CD14-positive monocyte (primary cell): ENCODE results near the gene CHAC2. TPM values are rescaled to one million over a fixed set of nuclear protein-coding genes. Genes with fewer than 3 reads are reported as not detected.

Experiments
- DNase-seq, 3 donors: peaks; one replicate each; pipeline ENCODE4 v3.0.0-alpha.2; 2011 to 2022
- H2AFZ ChIP-seq: 2 replicates; pipeline ENCODE4 v1.6.0; 2012; ENCODE audit warnings: mild to moderate bottlenecking, low read depth, low read length, inconsistent platforms; ENCODE audit not compliant: insufficient read depth, poor library complexity, severe bottlenecking
- H3K27ac ChIP-seq, 2 donors: 1 replicate in 1 of 2; 2 replicates in 1 of 2; pipeline ENCODE4 v1.5.1; 2012 to 2013; ENCODE audit warnings: low read length in 2 of 2, control low read depth in 1 of 2, inconsistent platforms in 1 of 2, low read depth in 1 of 2, mild to moderate bottlenecking in 1 of 2
- H3K27me3 ChIP-seq, 2 donors: one replicate each; pipeline versions ENCODE4 v1.6.0 to v1.6.1; 2011 to 2013; ENCODE audit warnings: low read length in 2 of 2; ENCODE audit not compliant: control insufficient read depth in 2 of 2, insufficient read depth in 2 of 2
- H3K36me3 ChIP-seq, 2 donors: replicated peaks in 1 of 2; 1 replicate in 1 of 2; 2 replicates in 1 of 2; pipeline versions ENCODE4 v1.5.1 to v1.6.1; 2012 to 2013; ENCODE audit warnings: low read length in 2 of 2, control low read depth in 1 of 2, inconsistent platforms in 1 of 2, mild to moderate bottlenecking in 1 of 2; ENCODE audit not compliant: insufficient read depth in 2 of 2, control insufficient read depth in 1 of 2
- H3K4me1 ChIP-seq, 2 donors: 1 replicate in 1 of 2; 2 replicates in 1 of 2; pipeline versions ENCODE4 v1.5.1 to v1.6.1; 2012 to 2013; ENCODE audit warnings: low read length in 2 of 2, control low read depth in 1 of 2, inconsistent platforms in 1 of 2, mild to moderate bottlenecking in 1 of 2, moderate library complexity in 1 of 2; ENCODE audit not compliant: insufficient read depth in 2 of 2, control insufficient read depth in 1 of 2
- H3K4me2 ChIP-seq: replicated peaks from 2 replicates; pipeline ENCODE3; 2012; ENCODE audit warnings: low read length, moderate library complexity, mild to moderate bottlenecking; ENCODE audit not compliant: poor library complexity, severe bottlenecking; ENCODE audit errors: extremely low read depth
- H3K4me3 ChIP-seq, 3 experiments: fragments of 200-600 bp in 1 of 3; sonication (generic) in 1 of 3; replicated peaks in 1 of 3; 1 replicate in 2 of 3; 2 replicates in 1 of 3; pipeline ENCODE4 v1.5.1; 2011 to 2013; ENCODE audit warnings: low read length in 3 of 3, mild to moderate bottlenecking in 3 of 3, control low read depth in 2 of 3, low read depth in 2 of 3, inconsistent platforms in 1 of 3, moderate library complexity in 1 of 3
- H3K79me2 ChIP-seq: 2 replicates; pipeline ENCODE4 v1.6.0; 2012; ENCODE audit warnings: mild to moderate bottlenecking, control low read depth, inconsistent platforms, low read length, moderate library complexity; ENCODE audit not compliant: insufficient read depth
- H3K9ac ChIP-seq: 2 replicates; pipeline ENCODE4 v1.6.0; 2017; ENCODE audit warnings: low read length, mild to moderate bottlenecking; ENCODE audit not compliant: insufficient read depth, poor library complexity, severe bottlenecking
- H3K9me3 ChIP-seq, 2 donors: replicated peaks in 1 of 2; 1 replicate in 1 of 2; 2 replicates in 1 of 2; pipeline versions ENCODE4 v1.5.1 to v1.6.1; 2012 to 2013; ENCODE audit warnings: low read length in 2 of 2, control low read depth in 1 of 2; ENCODE audit not compliant: control insufficient read depth in 1 of 2, insufficient read depth in 1 of 2
- H4K20me1 ChIP-seq: 2 replicates; pipeline ENCODE4 v1.6.0; 2012; ENCODE audit warnings: mild to moderate bottlenecking, low read length, control low read depth, moderate library complexity; ENCODE audit not compliant: insufficient read depth
- H3K27ac Mint-ChIP-seq, 7 donors: one replicate each; pipeline ENCODE4 v1.8.0; 2020; ENCODE audit warnings: mild to moderate bottlenecking in 7 of 7, mixed read lengths in 7 of 7, moderate library complexity in 6 of 7, inconsistent platforms in 2 of 7
- H3K27me3 Mint-ChIP-seq, 3 donors: one replicate each; pipeline ENCODE4 v1.8.0; 2021 to 2022; ENCODE audit warnings: low read depth in 3 of 3, mild to moderate bottlenecking in 3 of 3, mixed read lengths in 3 of 3, moderate library complexity in 3 of 3, inconsistent platforms in 1 of 3
- H3K36me3 Mint-ChIP-seq, 2 donors: one replicate each; pipeline ENCODE4 v1.8.0; 2020; ENCODE audit warnings: mixed read lengths in 2 of 2, inconsistent platforms in 1 of 2, mild to moderate bottlenecking in 1 of 2
- H3K4me1 Mint-ChIP-seq: one replicate; pipeline ENCODE4 v1.8.0; 2020; ENCODE audit warnings: mild to moderate bottlenecking, mixed read lengths
- H3K4me3 Mint-ChIP-seq, 2 donors: one replicate each; pipeline ENCODE4 v1.8.0; 2020; ENCODE audit warnings: mild to moderate bottlenecking in 2 of 2, mixed read lengths in 2 of 2, moderate library complexity in 1 of 2
- H3K9me3 Mint-ChIP-seq, 7 donors: one replicate each; pipeline ENCODE4 v1.8.0; 2020 to 2022; ENCODE audit warnings: mixed read lengths in 7 of 7, mild to moderate bottlenecking in 6 of 7, moderate library complexity in 6 of 7, inconsistent platforms in 2 of 7
- WGBS: methylation state at CpG from one replicate; pipeline ENCODE4 v1.1.5; 2013; ENCODE audit warnings: missing lambda C conversion rate; ENCODE audit not compliant: insufficient coverage; 5-methylcytosine and 5-hydroxymethylcytosine counted together
- intact Hi-C, 2 donors: fragments of 100-400 bp; cut with micrococcal nuclease; formaldehyde crosslinking; loops; one replicate each; pipeline versions ENCODE4 v1.15.0 to v1.15.1; 2023
- polyA plus RNA-seq, 3 donors: library from polyadenylated mRNA; depleted of rRNA in 1 of 3; unstranded in 2 of 3; stranded (reverse) in 1 of 3; fragments of 300-500 nt in 2 of 3; fragments of >200 nt in 1 of 3; fragmentation: Illumina TruSeq in 2 of 3; gene quantifications; 1 replicate in 2 of 3; 2 replicates in 1 of 3; pipeline ENCODE4 v1.2.3, GENCODE V29; 2012 to 2021
- TF ChIP-seq, protein P1 (sequence below): fragments of 200-600 bp; IDR thresholded peaks from one replicate; pipeline ENCODE4 v1.8.0; 2022; ENCODE audit warnings: antibody characterized with exemption, mild to moderate bottlenecking

Gene CHAC2
- polyA plus RNA-seq, 3 donors = 0.07 to 0.40 (median 0.20) TPM

DNA sequence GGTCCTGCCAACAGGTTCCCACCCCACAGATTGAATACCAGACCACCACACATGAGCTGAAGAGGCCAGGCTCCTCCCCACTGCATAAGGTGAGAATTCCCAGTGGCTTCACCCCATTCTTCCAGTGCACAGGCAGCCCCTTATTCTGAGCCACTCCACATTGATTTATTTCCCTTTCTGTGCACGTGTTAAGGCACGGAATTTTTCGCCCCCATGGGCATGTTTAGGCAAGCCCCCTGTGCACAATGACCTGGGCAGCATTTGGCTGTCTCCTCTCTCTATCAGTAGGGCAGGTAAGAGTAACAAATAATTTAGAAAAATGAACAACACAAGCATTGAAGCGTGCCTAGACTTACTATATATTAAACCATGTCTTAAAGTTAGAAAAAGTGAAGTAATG is 15.2 kb upstream of the CHAC2 start:
- WGBS = no CpG with 5 or more reads among the region's 4 CpGs
- H3K4me1 ChIP-seq = no peaks in the 10 kb centered on the region
- Mint-ChIP-seq H3K27ac (peak overlapping the region in 1 of 7 donors; percentile 52), H3K9me3 (no peaks in the 10 kb centered on the region), H3K4me3 (no peak overlapping the region), H3K4me1 (no peaks in the 10 kb centered on the region), H3K36me3 (peaks cover 41 to 49% of the 10 kb centered on the region in 2 donors), H3K27me3 (no peaks in the 10 kb centered on the region)
- H2AFZ ChIP-seq = no peak overlapping the region
- H3K27ac ChIP-seq = no peak overlapping the region
- DNase-seq = no peak
- H3K9ac ChIP-seq = no peak overlapping the region
- intact Hi-C loops = no loop called here
- no peaks in the 10 kb centered on the region for H3K27me3 ChIP-seq
- H3K36me3 ChIP-seq = peaks cover 21 to 45% of the 10 kb centered on the region in 2 donors
- no peaks in the 10 kb centered on the region for H4K20me1 ChIP-seq
- H3K4me3 ChIP-seq = no peak overlapping the region
- no peaks in the 10 kb centered on the region for H3K79me2 ChIP-seq
- no peak overlapping the region for H3K4me2 ChIP-seq
- TF ChIP-seq, protein P1, sequence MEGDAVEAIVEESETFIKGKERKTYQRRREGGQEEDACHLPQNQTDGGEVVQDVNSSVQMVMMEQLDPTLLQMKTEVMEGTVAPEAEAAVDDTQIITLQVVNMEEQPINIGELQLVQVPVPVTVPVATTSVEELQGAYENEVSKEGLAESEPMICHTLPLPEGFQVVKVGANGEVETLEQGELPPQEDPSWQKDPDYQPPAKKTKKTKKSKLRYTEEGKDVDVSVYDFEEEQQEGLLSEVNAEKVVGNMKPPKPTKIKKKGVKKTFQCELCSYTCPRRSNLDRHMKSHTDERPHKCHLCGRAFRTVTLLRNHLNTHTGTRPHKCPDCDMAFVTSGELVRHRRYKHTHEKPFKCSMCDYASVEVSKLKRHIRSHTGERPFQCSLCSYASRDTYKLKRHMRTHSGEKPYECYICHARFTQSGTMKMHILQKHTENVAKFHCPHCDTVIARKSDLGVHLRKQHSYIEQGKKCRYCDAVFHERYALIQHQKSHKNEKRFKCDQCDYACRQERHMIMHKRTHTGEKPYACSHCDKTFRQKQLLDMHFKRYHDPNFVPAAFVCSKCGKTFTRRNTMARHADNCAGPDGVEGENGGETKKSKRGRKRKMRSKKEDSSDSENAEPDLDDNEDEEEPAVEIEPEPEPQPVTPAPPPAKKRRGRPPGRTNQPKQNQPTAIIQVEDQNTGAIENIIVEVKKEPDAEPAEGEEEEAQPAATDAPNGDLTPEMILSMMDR = no peak
- no peaks in the 10 kb centered on the region for H3K9me3 ChIP-seq

DNA sequence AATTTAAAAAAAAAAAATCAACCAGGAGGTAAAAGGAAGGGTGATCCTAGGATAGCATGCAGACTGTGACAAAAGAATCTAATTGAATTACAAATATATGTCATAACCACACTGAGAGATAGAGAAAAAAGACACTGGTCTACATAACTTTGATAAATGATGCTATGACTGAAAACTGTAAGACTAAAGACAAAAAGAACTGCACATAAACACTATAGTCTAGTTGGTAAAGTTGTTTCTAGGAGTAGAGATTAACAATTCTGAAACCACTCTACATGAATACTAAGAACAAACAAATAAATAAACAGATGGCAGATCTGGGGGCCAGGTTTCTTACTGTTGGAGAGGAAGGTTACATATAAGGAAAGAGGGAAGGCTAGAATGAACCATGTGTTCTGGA is 14.6 kb upstream of the CHAC2 start:
- Histone ChIP-seq H3K27me3 (no peaks in the 10 kb centered on the region), H3K79me2 (no peaks in the 10 kb centered on the region), H3K9me3 (no peaks in the 10 kb centered on the region), H3K4me1 (no peaks in the 10 kb centered on the region), H3K9ac (no peak overlapping the region), H4K20me1 (no peaks in the 10 kb centered on the region), H3K27ac (no peak overlapping the region), H3K36me3 (peaks cover 14 to 38% of the 10 kb centered on the region in 2 donors), H3K4me2 (no peak overlapping the region), H2AFZ (no peak overlapping the region), H3K4me3 (no peak overlapping the region)
- Mint-ChIP-seq H3K27ac (peak overlapping the region in 2 of 7 donors; percentile 25 to 26), H3K4me1 (no peaks in the 10 kb centered on the region), H3K9me3 (no peaks in the 10 kb centered on the region), H3K4me3 (no peak overlapping the region), H3K27me3 (no peaks in the 10 kb centered on the region), H3K36me3 (peaks cover 36 to 49% of the 10 kb centered on the region in 2 donors)
- no peak for DNase-seq
- intact Hi-C loops = no loop called here
- TF ChIP-seq, protein P1 = no peak
